Fibroblast of lung (primary cell): ENCODE data around the gene AGAP2. TPM values are rescaled to one million over a fixed set of nuclear protein-coding genes. Genes with fewer than 3 reads are reported as not detected.
A peak's percentile ranks its signal among the peaks of the same experiment; 100 is the strongest.

Source experiments
- DNase-seq, 2 donors: peaks; one replicate each; pipeline versions ENCODE4 v3.0.0 to v3.0.0-alpha.2; 2010; ENCODE audit warnings: low read depth in 2 of 2
- H2AFZ ChIP-seq: 2 replicates; pipeline ENCODE4 v1.5.1; 2012; ENCODE audit warnings: low read length, control low read depth, inconsistent platforms
- H3K27ac ChIP-seq: 2 replicates; pipeline ENCODE4 v1.5.1; 2011; ENCODE audit warnings: low read length, control low read depth; ENCODE audit not compliant: insufficient read depth
- H3K27me3 ChIP-seq: 2 replicates; pipeline ENCODE4 v1.5.1; 2011; ENCODE audit warnings: mild to moderate bottlenecking, low read length; ENCODE audit not compliant: control insufficient read depth, insufficient read depth
- H3K36me3 ChIP-seq: 2 replicates; pipeline ENCODE4 v1.5.1; 2011; ENCODE audit warnings: low read length; ENCODE audit not compliant: control insufficient read depth, insufficient read depth
- H3K4me1 ChIP-seq: 2 replicates; pipeline ENCODE4 v1.5.1; 2011; ENCODE audit warnings: low read length; ENCODE audit not compliant: control insufficient read depth, insufficient read depth; ENCODE audit errors: extremely low read depth
- H3K4me2 ChIP-seq: 2 replicates; pipeline ENCODE4 v1.5.1; 2011; ENCODE audit warnings: low read length, control low read depth; ENCODE audit not compliant: insufficient read depth; ENCODE audit errors: extremely low read depth
- H3K4me3 ChIP-seq, 4 experiments: fragments of 200-600 bp in 1 of 4; sonication (generic) in 1 of 4; replicated peaks in 1 of 4; 2 replicates each; pipeline ENCODE4 v1.5.1; 2011 to 2016; ENCODE audit warnings: low read length in 4 of 4, low read depth in 3 of 4, mild to moderate bottlenecking in 3 of 4, control low read depth in 2 of 4, inconsistent platforms in 1 of 4, mixed read lengths in 1 of 4; ENCODE audit not compliant: insufficient read depth in 1 of 4; ENCODE audit errors: control extremely low read depth in 1 of 4
- H3K79me2 ChIP-seq: 2 replicates; pipeline ENCODE4 v1.5.1; 2012; ENCODE audit warnings: mild to moderate bottlenecking, low read length, inconsistent platforms; ENCODE audit not compliant: control insufficient read depth, insufficient read depth
- H3K9ac ChIP-seq: 2 replicates; pipeline ENCODE4 v1.5.1; 2011; ENCODE audit warnings: mild to moderate bottlenecking, low read length, control low read depth; ENCODE audit not compliant: insufficient read depth
- H3K9me3 ChIP-seq: 2 replicates; pipeline ENCODE4 v1.5.1; 2012; ENCODE audit warnings: low read depth, low read length; ENCODE audit not compliant: control insufficient read depth, insufficient read depth
- H4K20me1 ChIP-seq: 2 replicates; pipeline ENCODE4 v1.5.1; 2011; ENCODE audit warnings: low read length; ENCODE audit not compliant: control insufficient read depth, insufficient read depth; ENCODE audit errors: extremely low read depth
- CTCF ChIP-seq, 2 donors: IDR thresholded peaks in 1 of 2; conservative IDR thresholded peaks in 1 of 2; 1 replicate in 1 of 2; 2 replicates in 1 of 2; pipeline ENCODE4 v1.5.1; 2011 to 2012; ENCODE audit warnings: low read length in 2 of 2, control low read depth in 1 of 2, inconsistent platforms in 1 of 2, low read depth in 1 of 2, mild to moderate bottlenecking in 1 of 2
- EZH2 ChIP-seq: IDR thresholded peaks from 2 replicates; pipeline ENCODE4 v1.5.1; 2012; ENCODE audit warnings: low read length, control low read depth, mild to moderate bottlenecking; ENCODE audit errors: missing control alignments
- polyA plus RNA-seq, 2 donors: library from polyadenylated mRNA; depleted of rRNA in 1 of 2; stranded (reverse) in 1 of 2; unstranded in 1 of 2; fragments of >200 nt; gene quantifications; 2 replicates each; pipeline ENCODE4 v1.2.1, GENCODE V29; 2011 to 2012; ENCODE audit warnings: missing spikeins in 1 of 2
- total RNA-seq: library from RNA; depleted of rRNA; stranded (reverse); fragments of >200 nt; gene quantifications from 2 replicates; pipeline ENCODE4 v1.2.1, GENCODE V29; 2014

Gene AGAP2
- total and polyA plus RNA-seq, 2 donors (not counting 1 experiment from before 2014, with no cell fraction given): 0.05 to 0.17 TPM

DNA sequence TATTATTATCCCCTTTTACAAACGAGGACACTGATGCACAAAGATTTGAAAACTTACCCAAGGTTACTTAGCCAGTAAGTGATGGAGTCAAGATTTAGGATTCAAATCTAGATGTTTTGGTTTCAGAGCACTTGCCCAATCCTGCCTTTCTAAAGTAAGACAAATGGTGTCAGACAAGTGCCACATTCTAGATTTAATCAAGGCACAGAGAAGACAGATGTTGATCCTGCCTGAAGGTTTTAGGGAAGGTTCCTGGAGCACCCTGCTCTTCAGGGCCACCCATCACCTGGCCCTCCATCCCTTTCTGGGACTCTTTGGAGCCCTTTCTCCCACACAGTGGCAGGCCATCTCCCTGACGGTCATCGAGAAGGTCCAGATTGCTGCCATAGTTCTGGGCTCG is 19.2 kb upstream of the AGAP2 start:
- Histone ChIP-seq H3K27me3 (peaks cover 15% of the 10 kb centered on the region), H2AFZ (no peak overlapping the region), H3K79me2 (no peaks in the 10 kb centered on the region), H3K4me1 (peaks cover 4% of the 10 kb centered on the region), H3K4me3 (no peak overlapping the region), H4K20me1 (no peaks in the 10 kb centered on the region), H3K4me2 (no peak overlapping the region), H3K9me3 (no peaks in the 10 kb centered on the region), H3K9ac (no peak overlapping the region), H3K36me3 (no peaks in the 10 kb centered on the region), H3K27ac (no peak overlapping the region)
- no peak for DNase-seq
- TF ChIP-seq EZH2 (no peak), CTCF (conservative IDR thresholded peaks at IDR 0.05 in 1 of 2, IDR thresholded peaks at IDR 0.05 in 1 of 2; ENCODE audit: low read depth in 1 of 2, low read length in 2 of 2) (no peak)

GRCh38 chr12:57756406-57757341 is 18.1 kb upstream of the AGAP2 start:
- Histone ChIP-seq H2AFZ (no peak overlapping the region), H3K27ac (no peak overlapping the region), H3K4me2 (no peak overlapping the region), H3K4me3 (peak overlapping the region in 2 of 4 experiments; percentile 53 to 64), H4K20me1 (no peaks in the 10 kb centered on the region), H3K9ac (no peak overlapping the region), H3K36me3 (no peaks in the 10 kb centered on the region), H3K79me2 (peaks cover 3% of the 10 kb centered on the region), H3K27me3 (peaks cover 15% of the 10 kb centered on the region), H3K9me3 (no peaks in the 10 kb centered on the region), H3K4me1 (peaks cover 4% of the 10 kb centered on the region)
- no peak for DNase-seq
- TF ChIP-seq CTCF (conservative IDR thresholded peaks at IDR 0.05 in 1 of 2, IDR thresholded peaks at IDR 0.05 in 1 of 2; ENCODE audit: low read depth in 1 of 2, low read length in 2 of 2) (peak; percentile 22 to 69), EZH2 (no peak)

GRCh38 chr12:57755454-57756372 is 17.2 kb upstream of the AGAP2 start:
- Histone ChIP-seq H3K27ac (no peak overlapping the region), H2AFZ (no peak overlapping the region), H3K36me3 (peaks cover 1% of the 10 kb centered on the region), H3K9me3 (no peaks in the 10 kb centered on the region), H3K27me3 (peaks cover 13% of the 10 kb centered on the region), H3K79me2 (peaks cover 13% of the 10 kb centered on the region), H3K9ac (peak overlapping the region; percentile 54), H4K20me1 (no peaks in the 10 kb centered on the region), H3K4me1 (peaks cover 4% of the 10 kb centered on the region), H3K4me2 (peak overlapping the region; percentile 67), H3K4me3 (peak overlapping the region; percentile 41 to 64 (median 49))
- TF ChIP-seq EZH2: peak; percentile 85
- TF ChIP-seq CTCF (conservative IDR thresholded peaks at IDR 0.05 in 1 of 2, IDR thresholded peaks at IDR 0.05 in 1 of 2; ENCODE audit: low read depth in 1 of 2, low read length in 2 of 2): no peak
- DNase-seq: no peak
